A673 (cell line): ENCODE measurements around the gene ARHGAP26. TPM values are rescaled to one million over a fixed set of nuclear protein-coding genes. Genes with fewer than 3 reads are reported as not detected.

Experiments used
- BruUV-seq: library from RNA; stranded (reverse); fragments of 400-500 nt; replicated peaks from 2 replicates; lab custom pipeline; 2021; lab: Mats Ljungman, UMichigan
- CTCF ChIA-PET: fragments of 300-600 bp; sonication (Branson Sonifier 250); formaldehyde crosslinking; loops from one replicate; lab custom pipeline; 2022; ENCODE audit warnings: antibody characterized with exemption; lab: Charles Lee
- POLR2A ChIA-PET: fragments of 300-600 bp; sonication (Branson Sonifier 250); formaldehyde crosslinking; loops from one replicate; lab custom pipeline; 2022; ENCODE audit warnings: antibody characterized with exemption; ENCODE audit not compliant: low non-redundant PET; lab: Charles Lee
- DNase-seq: peaks from one replicate; pipeline ENCODE4 v3.0.0-alpha.2; 2015; ENCODE audit warnings: low spot score
- H3K27ac ChIP-seq: fragments of 200-600 bp; sonication (generic); 2 replicates; pipeline ENCODE4 v1.5.1; 2016; ENCODE audit warnings: mixed run types, low read depth, mild to moderate bottlenecking, mixed read lengths, antibody characterized with exemption, low read length; ENCODE audit not compliant: poor library complexity, severe bottlenecking
- H3K27me3 ChIP-seq: fragments of 200-600 bp; sonication (generic); replicated peaks from 2 replicates; pipeline ENCODE4 v1.6.1; 2017; ENCODE audit warnings: mixed run types, low read depth, mild to moderate bottlenecking, mixed read lengths, antibody characterized with exemption, low read length; ENCODE audit not compliant: insufficient read depth, poor library complexity
- H3K36me3 ChIP-seq: fragments of 200-600 bp; sonication (generic); 2 replicates; pipeline ENCODE4 v1.6.1; 2016; ENCODE audit warnings: mixed run types, mild to moderate bottlenecking, mixed read lengths, antibody characterized with exemption, low read length; ENCODE audit not compliant: insufficient read depth, poor library complexity, severe bottlenecking
- H3K4me1 ChIP-seq: fragments of 200-600 bp; sonication (generic); 2 replicates; pipeline ENCODE4 v1.6.1; 2017; ENCODE audit warnings: mixed run types, mild to moderate bottlenecking, mixed read lengths, antibody characterized with exemption, low read length; ENCODE audit not compliant: insufficient read depth, poor library complexity, severe bottlenecking
- H3K4me3 ChIP-seq: fragments of 200-600 bp; sonication (generic); 2 replicates; pipeline ENCODE4 v1.5.1; 2016; ENCODE audit warnings: low read depth, mixed run types, mild to moderate bottlenecking, mixed read lengths, low read length; ENCODE audit not compliant: poor library complexity, severe bottlenecking
- H3K9me3 ChIP-seq: fragments of 200-600 bp; sonication (generic); 2 replicates; pipeline ENCODE4 v1.6.1; 2016; ENCODE audit warnings: mixed run types, low read depth, mild to moderate bottlenecking, mixed read lengths, antibody characterized with exemption, low read length; ENCODE audit not compliant: poor library complexity, severe bottlenecking
- EZH2 ChIP-seq: fragments of 200-600 bp; sonication (generic); IDR thresholded peaks from 2 replicates; pipeline ENCODE4 v1.6.1; 2017; ENCODE audit warnings: borderline replicate concordance, low read depth, mild to moderate bottlenecking, mixed read lengths, antibody characterized with exemption, low read length; ENCODE audit not compliant: poor library complexity, severe bottlenecking
- intact Hi-C: fragments of 100-400 bp; cut with micrococcal nuclease; formaldehyde crosslinking; loops from one replicate; pipeline ENCODE4 v1.10.0; 2022; ENCODE audit not compliant: unreplicated experiment
- total RNA-seq: library from RNA; stranded (reverse); gene quantifications from 2 replicates; pipeline ENCODE4 v1.2.3, GENCODE V29; 2021
- TF ChIP-seq, protein P1 (sequence below): fragments of 300-800, 200-600 bp; sonication (generic); conservative IDR thresholded peaks from 2 replicates; pipeline ENCODE4 v1.5.1; 2017; ENCODE audit warnings: low read depth, mild to moderate bottlenecking, antibody characterized with exemption, low read length, moderate library complexity, mixed read lengths

The ARHGAP26 gene
- total RNA-seq, 1 experiment from 2014 or later: 25.5 TPM

DNA sequence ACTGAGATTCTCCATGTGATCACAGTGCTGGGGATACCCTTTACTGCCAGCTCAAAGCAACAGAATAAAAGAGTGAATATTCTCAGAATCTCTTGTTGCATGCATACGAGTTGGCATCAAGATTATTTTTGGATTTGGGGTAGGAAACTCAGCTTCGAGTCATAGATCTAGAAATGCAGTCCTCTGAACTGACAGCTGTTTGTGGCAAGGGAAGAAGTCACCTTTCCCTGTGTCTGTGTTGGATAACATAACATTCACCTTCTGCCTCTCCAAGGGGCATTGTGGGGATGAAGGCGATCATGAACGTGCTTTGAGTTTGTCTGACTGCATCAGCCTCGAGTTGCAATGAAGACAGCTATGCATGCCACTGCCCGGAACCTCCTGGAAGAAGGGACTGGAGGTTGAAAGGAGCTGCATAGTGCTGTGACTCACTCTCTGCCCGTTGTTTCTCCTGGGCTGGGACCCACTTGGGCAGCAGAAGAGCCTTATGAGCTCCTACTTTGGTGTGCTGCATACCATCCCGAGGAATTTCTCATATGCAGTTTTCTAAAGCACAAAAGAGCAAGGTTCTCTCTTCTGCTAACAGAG, 231.7 kb downstream of the ARHGAP26 start:
- Histone ChIP-seq H3K4me1 (peaks cover 31% of the 10 kb centered on the region), H3K27ac (peak overlapping the region; percentile 89), H3K36me3 (no peaks in the 10 kb centered on the region), H3K9me3 (no peaks in the 10 kb centered on the region), H3K4me3 (no peak overlapping the region), H3K27me3 (no peaks in the 10 kb centered on the region)
- TF ChIP-seq, protein P1, sequence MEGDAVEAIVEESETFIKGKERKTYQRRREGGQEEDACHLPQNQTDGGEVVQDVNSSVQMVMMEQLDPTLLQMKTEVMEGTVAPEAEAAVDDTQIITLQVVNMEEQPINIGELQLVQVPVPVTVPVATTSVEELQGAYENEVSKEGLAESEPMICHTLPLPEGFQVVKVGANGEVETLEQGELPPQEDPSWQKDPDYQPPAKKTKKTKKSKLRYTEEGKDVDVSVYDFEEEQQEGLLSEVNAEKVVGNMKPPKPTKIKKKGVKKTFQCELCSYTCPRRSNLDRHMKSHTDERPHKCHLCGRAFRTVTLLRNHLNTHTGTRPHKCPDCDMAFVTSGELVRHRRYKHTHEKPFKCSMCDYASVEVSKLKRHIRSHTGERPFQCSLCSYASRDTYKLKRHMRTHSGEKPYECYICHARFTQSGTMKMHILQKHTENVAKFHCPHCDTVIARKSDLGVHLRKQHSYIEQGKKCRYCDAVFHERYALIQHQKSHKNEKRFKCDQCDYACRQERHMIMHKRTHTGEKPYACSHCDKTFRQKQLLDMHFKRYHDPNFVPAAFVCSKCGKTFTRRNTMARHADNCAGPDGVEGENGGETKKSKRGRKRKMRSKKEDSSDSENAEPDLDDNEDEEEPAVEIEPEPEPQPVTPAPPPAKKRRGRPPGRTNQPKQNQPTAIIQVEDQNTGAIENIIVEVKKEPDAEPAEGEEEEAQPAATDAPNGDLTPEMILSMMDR: no peak
- TF ChIP-seq EZH2: no peak
- ChIA-PET CTCF (interaction anchor here (0.6 kb wide), 1 partner anchor 10 kb away, joined by 3 read pairs; no protein-coding TSS in a partner anchor), POLR2A (interaction anchor here (0.6 kb wide), 1 partner anchor 546 kb away, joined by 4 read pairs; no protein-coding TSS in a partner anchor)
- intact Hi-C loops: loop anchor here (5.0 kb wide), 1 partner anchor 825 kb away; no protein-coding TSS in a partner anchor
- no TSS peak for BruUV-seq
- DNase-seq: peak; percentile 21

DNA sequence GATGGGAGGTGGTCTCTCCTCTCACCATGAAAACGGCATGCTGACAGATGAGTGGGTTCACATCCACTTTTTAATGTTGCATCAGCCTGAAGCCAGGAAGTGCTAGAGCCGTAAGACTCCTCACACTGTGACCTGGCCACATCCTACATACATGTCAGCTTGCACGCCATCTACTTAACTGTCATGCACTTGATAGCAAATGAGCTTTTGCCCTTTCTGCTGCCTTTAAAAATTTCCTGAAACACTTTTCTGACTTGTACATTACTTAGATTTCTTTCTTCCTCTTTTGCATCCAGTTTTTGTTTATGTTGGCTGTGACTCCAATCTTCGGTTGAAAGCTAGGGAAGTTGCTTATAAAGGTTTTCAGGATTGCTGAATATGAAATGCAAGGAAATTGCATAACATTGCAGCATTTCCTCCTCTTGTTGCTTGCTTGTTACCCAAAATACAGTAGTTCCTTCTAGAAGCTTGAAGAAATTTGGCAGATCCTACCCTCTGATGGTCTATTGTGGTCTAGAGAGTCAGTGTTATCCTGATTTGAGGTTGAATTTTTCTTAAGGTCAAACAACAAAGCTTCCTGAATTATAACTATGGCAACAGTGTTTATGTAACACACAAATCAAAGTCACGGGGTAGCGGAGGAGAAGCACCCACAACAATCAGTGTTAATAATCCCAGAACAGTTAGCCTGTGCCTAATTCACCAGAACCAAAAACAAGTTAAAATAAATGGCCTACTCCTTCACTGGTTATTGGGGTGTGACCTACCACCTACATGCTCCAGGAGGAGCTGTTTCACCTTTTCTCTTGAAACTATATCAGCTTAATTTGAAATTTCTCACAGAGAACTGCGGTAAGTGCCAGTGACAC, 232.5 kb downstream of the ARHGAP26 start:
- TF ChIP-seq EZH2: no peak
- TF ChIP-seq, protein P1: peak; percentile 58

DNA sequence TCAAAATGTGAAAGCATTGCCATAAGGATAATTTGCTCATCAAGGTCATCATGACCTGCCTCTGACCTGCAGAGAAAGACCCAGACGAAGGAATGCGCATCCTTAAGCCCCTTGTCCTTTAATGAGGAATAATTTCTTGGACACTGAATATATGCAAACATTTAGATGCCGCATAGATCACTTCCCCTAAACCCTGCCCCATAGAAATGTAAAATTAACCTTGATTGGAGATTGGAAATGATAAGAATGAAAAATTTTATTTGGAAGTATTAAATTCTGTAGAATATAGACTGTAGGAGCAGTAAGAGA, 233.1 kb downstream of the ARHGAP26 start:
- Histone ChIP-seq H3K27me3 (no peaks in the 10 kb centered on the region), H3K36me3 (no peaks in the 10 kb centered on the region), H3K27ac (peak overlapping the region; percentile 89), H3K9me3 (no peaks in the 10 kb centered on the region), H3K4me3 (no peak overlapping the region), H3K4me1 (peaks cover 31% of the 10 kb centered on the region)
- no TSS peak for BruUV-seq
- CTCF ChIA-PET: interaction anchor here (0.5 to 1.2 kb wide), 3 partner anchors 22 to 400 kb away, joined by 3 to 4 read pairs (median 3); partner anchors contain the start of gene NR3C1
- POLR2A ChIA-PET: no interaction called here
- TF ChIP-seq EZH2: no peak
- TF ChIP-seq, protein P1: peak; percentile 16; the same call in 1 of the 2 replicates
- no peak for DNase-seq
- intact Hi-C loops: loop anchor here (5.0 kb wide), 1 partner anchor 824 kb away; no protein-coding TSS in a partner anchor

More for the DNA sequence above, 232.5 kb downstream of the ARHGAP26 start:
- H3K9me3 ChIP-seq: no peaks in the 10 kb centered on the region
- no peak overlapping the region for H3K4me3 ChIP-seq
- DNase-seq: peak; percentile 68
- no peaks in the 10 kb centered on the region for H3K36me3 ChIP-seq
- H3K27ac ChIP-seq: peak overlapping the region; percentile 89
- intact Hi-C loops: loop anchor here (5.0 kb wide), 1 partner anchor 825 kb away; no protein-coding TSS in a partner anchor
- no peaks in the 10 kb centered on the region for H3K27me3 ChIP-seq
- POLR2A ChIA-PET: interaction anchor here (0.6 kb wide), 1 partner anchor 545 kb away, joined by 4 read pairs; no protein-coding TSS in a partner anchor
- no TSS peak for BruUV-seq
- peaks cover 31% of the 10 kb centered on the region for H3K4me1 ChIP-seq
- CTCF ChIA-PET: interaction anchor here (0.5 to 1.2 kb wide), 3 partner anchors 21 to 401 kb away, joined by 3 to 4 read pairs (median 3); partner anchors contain the start of gene NR3C1
